H1 (cell line): ENCODE results near the gene DIABLO. TPM values are rescaled to one million over a fixed set of nuclear protein-coding genes. Genes with fewer than 3 reads are reported as not detected.
"Not testable (repeated sequence)": the region's sequence is repeated elsewhere in the genome, so short reads cannot be mapped to it uniquely, and the experiment has no call there.

Experiments
- CTCF ChIA-PET: fragments of 300-600 bp; sonication (Branson Sonifier 250); formaldehyde crosslinking; loops from one replicate; lab custom pipeline; 2021; ENCODE audit not compliant: partially characterized antibody; lab: Charles Lee
- POLR2A ChIA-PET: fragments of 300-600 bp; sonication (Branson Sonifier 250); formaldehyde crosslinking; loops from one replicate; lab custom pipeline; 2021; ENCODE audit warnings: inconsistent platforms; ENCODE audit not compliant: partially characterized antibody; lab: Charles Lee
- DNase-seq, 2 experiments: peaks; one replicate each; pipeline versions ENCODE4 v3.0.0 to v3.0.0-alpha.2; 2010 to 2022; ENCODE audit warnings: low spot score in 2 of 2, low read depth in 1 of 2, mixed read lengths in 1 of 2
- FAIRE-seq: peaks from 2 replicates; lab custom pipeline; 2011; peaks lifted over from hg19 to GRCh38; lab: Jason Lieb, UNC
- H2AFZ ChIP-seq: 2 replicates; pipeline ENCODE4 v1.8.1; 2012; ENCODE audit warnings: low read length, inconsistent platforms
- H2AK5ac ChIP-seq: 2 replicates; pipeline ENCODE4 v1.6.1; 2013; ENCODE audit warnings: low read depth, low read length
- H2BK120ac ChIP-seq: replicated peaks from 2 replicates; pipeline ENCODE3; 2013; ENCODE audit warnings: low read depth, low read length, inconsistent platforms
- H2BK12ac ChIP-seq: 2 replicates; pipeline ENCODE4 v1.6.1; 2013; ENCODE audit warnings: low read depth, low read length
- H2BK15ac ChIP-seq: 2 replicates; pipeline ENCODE4 v1.6.1; 2013; ENCODE audit warnings: low read length
- H2BK20ac ChIP-seq: 2 replicates; pipeline ENCODE4 v1.6.1; 2013; ENCODE audit warnings: low read length
- H2BK5ac ChIP-seq: 2 replicates; pipeline ENCODE4 v1.6.1; 2013; ENCODE audit warnings: low read depth, low read length
- H3K14ac ChIP-seq: 2 replicates; pipeline ENCODE4 v1.6.1; 2013; ENCODE audit warnings: inconsistent platforms; ENCODE audit not compliant: insufficient read length
- H3K18ac ChIP-seq: 2 replicates; pipeline ENCODE4 v1.6.1; 2013; ENCODE audit warnings: low read length; ENCODE audit errors: extremely low read depth
- H3K23ac ChIP-seq: 2 replicates; pipeline ENCODE4 v1.6.1; 2013; ENCODE audit warnings: inconsistent platforms; ENCODE audit not compliant: insufficient read length
- H3K23me2 ChIP-seq: 2 replicates; pipeline ENCODE4 v1.6.1; 2013; ENCODE audit warnings: low read depth, low read length
- H3K27ac ChIP-seq: 2 replicates; pipeline ENCODE4 v1.6.1; 2011; ENCODE audit warnings: low read depth, low read length, inconsistent platforms
- H3K27me3 ChIP-seq, 4 experiments: replicated peaks in 1 of 4; 1 replicate in 1 of 4; 2 replicates in 3 of 4; pipeline versions ENCODE4 v1.6.1 to v1.8.1; 2011 to 2013; ENCODE audit warnings: low read length in 3 of 4, mild to moderate bottlenecking in 3 of 4, inconsistent platforms in 2 of 4, mixed read lengths in 2 of 4, moderate library complexity in 1 of 4; ENCODE audit not compliant: control insufficient read depth in 3 of 4, insufficient read depth in 3 of 4; ENCODE audit errors: extremely low read depth in 1 of 4
- H3K36me3 ChIP-seq, 4 experiments: 2 replicates each; pipeline versions ENCODE4 v1.6.1 to v1.8.1; 2011 to 2013; ENCODE audit warnings: mild to moderate bottlenecking in 4 of 4, low read length in 3 of 4, moderate library complexity in 2 of 4, control low read depth in 1 of 4, inconsistent platforms in 1 of 4; ENCODE audit not compliant: insufficient read depth in 4 of 4, control insufficient read depth in 2 of 4
- H3K4ac ChIP-seq: replicated peaks from 2 replicates; pipeline ENCODE3; 2013; ENCODE audit warnings: low read length, low read depth, mixed read lengths, inconsistent platforms; ENCODE audit not compliant: insufficient read length
- H3K4me1 ChIP-seq, 4 experiments: replicated peaks in 1 of 4; 1 replicate in 1 of 4; 2 replicates in 3 of 4; pipeline versions ENCODE4 v1.6.1 to v1.8.1; 2011 to 2013; ENCODE audit warnings: low read length in 3 of 4, inconsistent platforms in 2 of 4, mixed read lengths in 1 of 4; ENCODE audit not compliant: insufficient read depth in 4 of 4, control insufficient read depth in 3 of 4
- H3K4me2 ChIP-seq, 2 experiments: 2 replicates each; pipeline versions ENCODE4 v1.6.1 to v1.8.1; 2011 to 2013; ENCODE audit warnings: low read depth in 2 of 2, low read length in 2 of 2, control low read depth in 1 of 2, inconsistent platforms in 1 of 2, mild to moderate bottlenecking in 1 of 2; ENCODE audit not compliant: insufficient read depth in 1 of 2
- H3K4me3 ChIP-seq, 4 experiments: fragments of 200-600, 300-600 bp in 1 of 4; sonication (generic), shearing (Covaris generic), sonication (Bioruptor Twin) in 1 of 4; 2 replicates each; pipeline versions ENCODE4 v1.5.1 to v1.8.1; 2011 to 2016; ENCODE audit warnings: low read length in 4 of 4, low read depth in 3 of 4, control low read depth in 2 of 4, inconsistent platforms in 2 of 4, mild to moderate bottlenecking in 2 of 4, mixed read lengths in 1 of 4, moderate library complexity in 1 of 4; ENCODE audit not compliant: insufficient read depth in 2 of 4; ENCODE audit errors: extremely low read depth in 1 of 4
- H3K56ac ChIP-seq: replicated peaks from 2 replicates; pipeline ENCODE3; 2013; ENCODE audit warnings: low read depth, mild to moderate bottlenecking, mixed read lengths, low read length, inconsistent platforms; ENCODE audit not compliant: insufficient read length
- H3K79me1 ChIP-seq: 2 replicates; pipeline ENCODE4 v1.6.1; 2013; ENCODE audit warnings: low read depth, low read length, control low read depth
- H3K79me2 ChIP-seq, 2 experiments: 2 replicates each; pipeline versions ENCODE4 v1.6.1 to v1.8.1; 2012 to 2013; ENCODE audit warnings: low read length in 2 of 2, mild to moderate bottlenecking in 2 of 2, inconsistent platforms in 1 of 2; ENCODE audit not compliant: insufficient read depth in 2 of 2, control insufficient read depth in 1 of 2
- H3K9ac ChIP-seq, 4 experiments: replicated peaks in 1 of 4; 1 replicate in 1 of 4; 2 replicates in 3 of 4; pipeline versions ENCODE4 v1.6.1 to v1.8.1; 2011 to 2013; ENCODE audit warnings: low read depth in 3 of 4, low read length in 3 of 4, control low read depth in 2 of 4, mild to moderate bottlenecking in 2 of 4, moderate library complexity in 2 of 4, inconsistent platforms in 1 of 4; ENCODE audit errors: extremely low read depth in 1 of 4
- H3K9me3 ChIP-seq, 2 experiments: 2 replicates each; pipeline versions ENCODE4 v1.6.1 to v1.8.1; 2012 to 2013; ENCODE audit warnings: mild to moderate bottlenecking in 2 of 2, moderate library complexity in 2 of 2, control low read depth in 1 of 2, inconsistent platforms in 1 of 2, low read depth in 1 of 2, low read length in 1 of 2, mixed read lengths in 1 of 2; ENCODE audit not compliant: insufficient read depth in 2 of 2
- H4K20me1 ChIP-seq, 2 experiments: replicated peaks in 1 of 2; 2 replicates each; pipeline versions ENCODE3 to v1.8.1; 2011 to 2013; ENCODE audit warnings: inconsistent platforms in 2 of 2, low read length in 2 of 2, mild to moderate bottlenecking in 1 of 2; ENCODE audit not compliant: insufficient read depth in 2 of 2, control insufficient read depth in 1 of 2
- H4K5ac ChIP-seq: 2 replicates; pipeline ENCODE4 v1.6.1; 2013; ENCODE audit warnings: low read length, low read depth, mixed read lengths, inconsistent platforms; ENCODE audit not compliant: insufficient read length
- H4K8ac ChIP-seq: 2 replicates; pipeline ENCODE4 v1.8.0; 2013; ENCODE audit warnings: mild to moderate bottlenecking, moderate library complexity, low read length, inconsistent platforms; ENCODE audit not compliant: insufficient read depth; ENCODE audit errors: extremely low read depth
- H4K91ac ChIP-seq: replicated peaks from 2 replicates; pipeline ENCODE3; 2013; ENCODE audit warnings: low read length, mixed read lengths, inconsistent platforms; ENCODE audit not compliant: insufficient read length
- EGR1 ChIP-seq: IDR thresholded peaks from 2 replicates; pipeline ENCODE4 v1.6.1; 2011; ENCODE audit warnings: low read depth, low read length, borderline replicate concordance
- EP300 ChIP-seq, 2 experiments: IDR thresholded peaks; 1 replicate in 1 of 2; 2 replicates in 1 of 2; pipeline ENCODE4 v1.6.1; 2011 to 2012; ENCODE audit warnings: low read depth in 2 of 2, low read length in 2 of 2, mild to moderate bottlenecking in 2 of 2, borderline replicate concordance in 1 of 2, inconsistent platforms in 1 of 2, moderate library complexity in 1 of 2
- KDM4A ChIP-seq: IDR thresholded peaks from one replicate; pipeline ENCODE4 v1.7.1; 2012; ENCODE audit warnings: low read depth, mild to moderate bottlenecking, moderate library complexity, low read length, inconsistent platforms; ENCODE audit not compliant: severe bottlenecking
- NRF1 ChIP-seq: IDR thresholded peaks from 2 replicates; pipeline ENCODE4 v1.6.1; 2011; ENCODE audit warnings: mild to moderate bottlenecking, low read depth, low read length, improper control_type of control experiment
- WGBS, 2 experiments: shearing (Covaris generic) in 1 of 2; methylation state at CpG; one replicate each; pipeline versions ENCODE4 v1.1.6 to v1.1.7; 2013 to 2015; ENCODE audit warnings: low lambda C conversion rate in 2 of 2, mixed read lengths in 2 of 2, inconsistent platforms in 1 of 2, low coverage in 1 of 2, missing lambda C conversion rate in 1 of 2; ENCODE audit not compliant: insufficient replicate concordance in 2 of 2, insufficient coverage in 1 of 2, insufficient read length in 1 of 2; ENCODE audit errors: extremely low coverage in 1 of 2, missing lambda C conversion rate in 1 of 2; 5-methylcytosine and 5-hydroxymethylcytosine counted together
- polyA plus RNA-seq, 7 experiments: library from polyadenylated mRNA; depleted of rRNA in 3 of 7; stranded (reverse) in 5 of 7; unstranded in 2 of 7; fragments of >200 nt in 5 of 7; fragments of 200-250 nt in 2 of 7; gene quantifications; 1 replicate in 5 of 7; 2 replicates in 1 of 7; 4 replicates in 1 of 7; pipeline versions ENCODE4 v1.2.1 to v1.2.3, GENCODE V29; 2011 to 2013; ENCODE audit warnings: missing spikeins in 2 of 7, mixed read lengths in 2 of 7
- total RNA-seq: library from RNA; stranded (reverse); fragmentation: NEBNext Ultra II Directional; extraction: Animal tissue kit (Norgen Biotek cat#: 25700); gene quantifications from 2 replicates; pipeline ENCODE4 v1.2.1, GENCODE V29; 2021

DIABLO gene
- total and polyA plus RNA-seq, 2 of the 8 experiments (the other 6 are each of a cell fraction or from before 2014, with no cell fraction given), result 65.2 to 68.3 TPM

DNA sequence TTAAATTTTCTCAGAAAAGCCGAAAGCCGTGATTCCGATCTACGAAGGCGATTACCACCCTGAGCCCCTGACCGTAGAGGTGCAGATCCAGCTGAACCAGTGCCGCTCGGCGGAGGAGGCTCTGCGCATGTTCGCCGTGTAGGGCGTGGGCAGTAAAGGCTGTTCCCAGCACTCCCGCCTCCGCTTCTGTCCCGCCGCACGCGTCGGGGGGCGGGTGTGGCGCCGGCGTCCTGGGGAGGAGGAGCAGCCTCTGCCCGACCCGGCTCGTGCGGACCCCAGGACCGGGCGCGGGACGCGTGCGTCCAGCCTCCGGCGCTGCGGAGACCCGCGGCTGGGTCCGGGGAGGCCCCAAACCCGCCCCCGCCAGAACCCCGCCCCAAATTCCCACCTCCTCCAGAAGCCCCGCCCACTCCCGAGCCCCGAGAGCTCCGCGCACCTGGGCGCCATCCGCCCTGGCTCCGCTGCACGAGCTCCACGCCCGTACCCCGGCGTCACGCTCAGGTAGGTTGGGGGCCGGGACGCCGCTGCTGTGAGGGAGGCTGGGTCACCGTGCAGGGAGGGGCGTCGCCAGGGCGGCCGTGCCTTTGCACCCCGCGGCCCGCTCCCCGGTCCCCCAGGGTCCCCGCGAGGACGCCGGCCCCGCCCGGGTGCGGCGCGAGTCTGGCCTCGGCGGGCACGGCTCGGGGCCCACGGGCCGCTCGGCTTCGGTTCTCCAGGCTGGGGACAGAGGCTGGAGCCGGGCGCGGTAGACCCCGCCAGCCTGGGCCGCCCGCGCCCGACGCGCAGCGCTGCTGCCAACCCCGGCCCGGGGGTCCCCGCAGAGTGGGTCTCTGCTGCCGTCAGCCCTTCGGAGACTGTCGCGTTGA lies 22.3 kb downstream of the DIABLO start, which contains the start of gene B3GNT4 (continued):
- peak in 1 of 2 experiments; percentile 42; a peak in 1 of 3 replicates for TF ChIP-seq EP300 (IDR thresholded peaks at IDR 0.05; ENCODE audit: borderline replicate concordance in 1 of 2, low read depth in 2 of 2, low read length in 2 of 2)
- peak; percentile 93 for TF ChIP-seq KDM4A
- peak; percentile 41 for TF ChIP-seq NRF1
- peak; percentile 58; the same call in 1 of the 2 replicates for TF ChIP-seq EGR1

DNA sequence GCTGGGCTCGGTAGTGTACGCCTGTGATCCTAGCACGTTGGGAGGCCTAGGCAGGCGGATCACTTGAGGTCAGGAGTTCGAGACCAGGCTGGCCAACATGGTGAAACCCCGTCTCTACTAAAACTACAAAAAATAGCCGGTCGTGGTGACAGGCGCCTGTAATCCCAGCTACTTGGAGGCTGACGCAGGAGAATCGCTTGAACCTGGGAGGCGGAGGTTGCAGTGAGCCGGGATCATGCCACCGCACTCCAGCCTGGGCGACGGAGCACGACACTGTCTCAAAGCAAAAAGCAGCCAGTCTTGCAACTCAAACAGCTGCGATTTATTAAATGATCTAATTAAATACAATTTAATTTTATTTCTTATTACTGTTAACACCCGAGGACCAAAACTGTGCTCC lies 23.0 kb downstream of the DIABLO start:
- not testable (repeated sequence) for H4K8ac ChIP-seq, H2BK15ac ChIP-seq, FAIRE-seq, H2BK5ac ChIP-seq, H3K9ac ChIP-seq, H3K23me2 ChIP-seq, H3K23ac ChIP-seq, H4K91ac ChIP-seq, H3K56ac ChIP-seq, H2BK12ac ChIP-seq, H4K5ac ChIP-seq, H3K9me3 ChIP-seq, H3K4me1 ChIP-seq, H2BK120ac ChIP-seq, H2AK5ac ChIP-seq, H3K4ac ChIP-seq, H3K14ac ChIP-seq, H2BK20ac ChIP-seq, H3K27ac ChIP-seq, H3K79me2 ChIP-seq, H3K79me1 ChIP-seq, DNase-seq
- ChIA-PET CTCF (interaction anchor here (1.1 to 4.0 kb wide), 3 partner anchors 9 to 65 kb away, joined by 3 to 18 read pairs (median 3); no protein-coding TSS in a partner anchor), POLR2A (interaction anchor here (0.8 to 17.6 kb wide), 3 partner anchors 9 to 363 kb away, joined by 3 to 230 read pairs (median 4); partner anchors contain the start of gene DIABLO)
- 0 out of 2 replicates have a peak overlapping the region, but pooled peaks have one; percentile 97 for H2AFZ ChIP-seq
- WGBS, 2 experiments, result 69% methylated on average over 18 of the region's 19 CpGs; no CpG with 5 or more reads in 1 of the 2 experiments
- peaks cover 8 to 14% of the 10 kb centered on the region in 2 experiments for H4K20me1 ChIP-seq
- peaks cover 9 to 44% (median 27%) of the 10 kb centered on the region in 4 experiments; a peak in 6 of 7 replicates for H3K27me3 ChIP-seq
- peak overlapping the region; percentile 29 to 74 (median 54); a peak in 7 of 8 replicates for H3K4me3 ChIP-seq
- H3K4me2 ChIP-seq, result peak overlapping the region; percentile 60 to 98
- H3K36me3 ChIP-seq, result peaks cover 0 to 13% (median 7%) of the 10 kb centered on the region in 4 experiments; a peak in 5 of 8 replicates
- peak overlapping the region; percentile 5; the same call in 1 of the 2 replicates for H3K18ac ChIP-seq
